Measurements from ENCODE around the gene FDXR. TPM values are rescaled to one million over a fixed set of nuclear protein-coding genes. Genes with fewer than 3 reads are reported as not detected.

Gene FDXR
- total and polyA plus RNA-seq, 9 donors: 11.1 to 50.8 (median 40.1) TPM

DNA sequence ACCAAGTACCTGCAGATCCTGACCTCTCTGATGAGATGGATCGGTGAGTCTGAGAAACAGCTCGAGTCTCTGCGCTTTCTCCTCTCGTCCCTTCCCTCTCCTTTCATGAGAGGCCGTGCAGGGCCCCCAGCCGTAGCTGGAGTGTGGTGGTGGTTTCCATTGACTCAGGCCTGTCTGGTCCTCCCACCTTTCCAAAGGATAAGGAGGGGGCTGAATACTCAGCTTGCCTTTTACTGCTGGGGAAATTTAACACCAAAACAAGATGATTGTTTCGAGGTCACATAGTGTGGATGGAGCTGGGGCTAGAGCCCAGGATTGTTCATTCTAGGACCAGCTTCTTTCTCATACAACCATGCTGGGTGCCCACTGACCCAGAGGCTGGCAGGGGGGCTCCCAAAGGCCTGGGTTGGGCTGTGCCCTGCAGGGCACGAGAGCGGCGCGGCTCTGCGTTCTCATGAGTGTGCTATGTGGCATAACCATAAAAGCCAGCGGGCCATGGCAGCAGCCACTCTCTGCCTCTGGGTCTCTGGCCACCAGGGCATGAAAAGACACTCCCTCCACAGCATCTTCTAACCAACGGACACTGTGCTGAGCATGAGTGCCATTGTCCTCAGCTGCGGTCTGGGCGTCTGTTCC is 52.9 kb downstream of the FDXR start:
- Histone ChIP-seq H3K36me3 (no peaks in the 10 kb centered on the region), H3K4me3 (no peak overlapping the region), H3K27ac (no peak overlapping the region), H3K9me3 (no peaks in the 10 kb centered on the region), H3K4me1 (ENCODE audit: insufficient read depth) (no peaks in the 10 kb centered on the region), H3K27me3 (no peaks in the 10 kb centered on the region)
- intact Hi-C loops (cut with DNase I): no loop called here
- 91 to 93% (median 92%) methylated on average over 16 of the region's 16 CpGs for WGBS, 3 donors
- TF ChIP-seq EP300 (IDR thresholded peaks at IDR 0.05) (no peak), CTCF (IDR thresholded peaks at IDR 0.05) (no peak), POLR2A (IDR thresholded peaks at IDR 0.05) (no peak)
- DNase-seq: no peak

DNA sequence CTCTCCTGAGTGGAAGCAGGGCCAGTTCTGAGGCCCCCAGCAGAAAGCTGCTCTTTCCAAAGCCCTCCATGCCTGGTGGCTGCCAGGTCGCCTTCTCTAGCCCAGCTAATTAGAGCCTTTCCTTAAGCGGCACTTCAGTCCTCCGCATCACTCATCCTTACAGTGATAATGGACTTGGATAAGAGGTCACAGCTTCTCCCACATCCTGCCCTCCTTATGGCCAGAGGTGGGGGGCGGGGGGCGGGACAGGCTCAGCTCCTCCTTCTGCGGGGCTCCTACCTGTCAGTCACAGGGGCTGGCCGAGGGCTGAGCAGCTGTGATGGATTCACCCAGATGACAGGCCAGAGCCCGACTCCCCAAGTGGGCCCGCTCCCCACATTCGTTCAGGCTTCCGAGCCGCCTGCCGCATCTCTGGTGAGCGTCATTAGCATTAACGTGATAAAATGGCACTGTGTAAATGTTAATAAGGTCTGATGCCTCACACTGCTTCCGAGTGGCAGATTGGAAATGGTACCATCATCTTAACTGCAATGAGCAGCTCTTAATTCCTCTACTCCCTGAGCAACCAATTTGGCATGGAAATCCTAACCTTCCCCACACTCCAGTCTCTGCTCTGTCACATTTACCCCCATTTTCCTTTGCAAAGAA is 54.4 kb downstream of the FDXR start:
- Histone ChIP-seq H3K36me3 (no peaks in the 10 kb centered on the region), H3K4me3 (no peak overlapping the region), H3K9me3 (no peaks in the 10 kb centered on the region), H3K4me1 (ENCODE audit: insufficient read depth) (no peaks in the 10 kb centered on the region), H3K27ac (no peak overlapping the region), H3K27me3 (no peaks in the 10 kb centered on the region)
- intact Hi-C loops (cut with DNase I): no loop called here
- DNase-seq: no peak
- WGBS, 3 donors: 92 to 94% (median 92%) methylated on average over 16 of the region's 16 CpGs
- TF ChIP-seq POLR2A (IDR thresholded peaks at IDR 0.05) (no peak), EP300 (IDR thresholded peaks at IDR 0.05) (no peak), CTCF (IDR thresholded peaks at IDR 0.05) (no peak)

GRCh38 chr17:74816905-74817620 is 55.7 kb downstream of the FDXR start:
- intact Hi-C loops (cut with DNase I): no loop called here
- no peak for DNase-seq
- H3K27me3 ChIP-seq: no peaks in the 10 kb centered on the region
- H3K4me3 ChIP-seq: no peak overlapping the region
- no peaks in the 10 kb centered on the region for H3K9me3 ChIP-seq
- H3K4me1 ChIP-seq (ENCODE audit: insufficient read depth): peaks cover under 1% of the 10 kb centered on the region
- WGBS, 3 donors: 88 to 90% (median 90%) methylated on average over 18 of the region's 18 CpGs
- TF ChIP-seq EP300 (IDR thresholded peaks at IDR 0.05): no peak
- TF ChIP-seq POLR2A (IDR thresholded peaks at IDR 0.05): no peak
- TF ChIP-seq CTCF (IDR thresholded peaks at IDR 0.05): no peak
- H3K36me3 ChIP-seq: no peaks in the 10 kb centered on the region
- H3K27ac ChIP-seq: no peak overlapping the region

- DNase-seq: no peak
- Histone ChIP-seq H3K27me3 (no peaks in the 10 kb centered on the region), H3K4me1 (ENCODE audit: insufficient read depth) (peaks cover 4% of the 10 kb centered on the region), H3K27ac (no peak overlapping the region), H3K4me3 (no peak overlapping the region), H3K9me3 (no peaks in the 10 kb centered on the region), H3K36me3 (no peaks in the 10 kb centered on the region)
- no peak for TF ChIP-seq CTCF (IDR thresholded peaks at IDR 0.05)
- no peak for TF ChIP-seq POLR2A (IDR thresholded peaks at IDR 0.05)
- TF ChIP-seq EP300 (IDR thresholded peaks at IDR 0.05): no peak
- WGBS, 3 donors: 89 to 91% (median 89%) methylated on average over 15 of the region's 15 CpGs
- intact Hi-C loops (cut with DNase I): no loop called here
Measured at GRCh38 chr17:74815550-74816370, 57.0 kb downstream of the FDXR start.
